Mesenchymal stem cell (in vitro differentiated cells and primary cell): ENCODE data around the gene TTLL9.

Source experiments
- DNase-seq: peaks from one replicate; pipeline ENCODE4 v3.0.0-alpha.2; 2013
- H2AFZ ChIP-seq: one replicate; pipeline ENCODE4 v1.6.1; 2013; ENCODE audit warnings: low read depth, mild to moderate bottlenecking, control low read depth, inconsistent platforms, low read length, moderate library complexity
- H2AK5ac ChIP-seq: 2 replicates; pipeline ENCODE4 v1.6.1; 2013; ENCODE audit warnings: low read length, moderate library complexity, mild to moderate bottlenecking, inconsistent platforms; ENCODE audit not compliant: severe bottlenecking
- H2BK120ac ChIP-seq: one replicate; pipeline ENCODE4 v1.6.1; 2013; ENCODE audit warnings: low read depth, mild to moderate bottlenecking, inconsistent platforms, low read length, moderate library complexity
- H2BK12ac ChIP-seq, 2 experiments: one replicate each; pipeline ENCODE4 v1.6.1; 2013; ENCODE audit warnings: inconsistent platforms in 2 of 2, low read length in 2 of 2, mild to moderate bottlenecking in 2 of 2, moderate library complexity in 2 of 2, control low read depth in 1 of 2
- H2BK15ac ChIP-seq: one replicate; pipeline ENCODE4 v1.6.1; 2013; ENCODE audit warnings: mild to moderate bottlenecking, low read depth, inconsistent platforms; ENCODE audit not compliant: poor library complexity, severe bottlenecking
- H2BK5ac ChIP-seq: 2 replicates; pipeline ENCODE4 v1.6.1; 2013; ENCODE audit warnings: low read depth, mild to moderate bottlenecking, low read length, control low read depth, inconsistent platforms; ENCODE audit not compliant: poor library complexity, severe bottlenecking
- H3K14ac ChIP-seq, 2 experiments: one replicate each; pipeline ENCODE4 v1.6.1; 2013; ENCODE audit warnings: inconsistent platforms in 2 of 2, low read length in 2 of 2, control low read depth in 1 of 2, mild to moderate bottlenecking in 1 of 2, moderate library complexity in 1 of 2
- H3K18ac ChIP-seq, 2 experiments: one replicate each; pipeline ENCODE4 v1.6.1; 2013; ENCODE audit warnings: inconsistent platforms in 2 of 2, low read length in 2 of 2, control low read depth in 1 of 2, low read depth in 1 of 2, mild to moderate bottlenecking in 1 of 2
- H3K23ac ChIP-seq, 2 experiments: one replicate each; pipeline ENCODE4 v1.6.1; 2013; ENCODE audit warnings: inconsistent platforms in 2 of 2, low read length in 2 of 2, mild to moderate bottlenecking in 2 of 2, moderate library complexity in 2 of 2, control low read depth in 1 of 2
- H3K27ac ChIP-seq: 2 replicates; pipeline ENCODE4 v1.5.1; 2013; ENCODE audit warnings: mild to moderate bottlenecking, moderate library complexity, low read length, control low read depth, inconsistent platforms; ENCODE audit not compliant: poor library complexity, severe bottlenecking
- H3K27me3 ChIP-seq, 2 experiments: 2 replicates each; pipeline versions ENCODE4 v1.6.1 to v1.7.0; 2013; ENCODE audit warnings: low read length in 2 of 2, mild to moderate bottlenecking in 2 of 2, moderate library complexity in 2 of 2, control low read depth in 1 of 2, inconsistent platforms in 1 of 2; ENCODE audit not compliant: control insufficient read depth in 1 of 2, insufficient read depth in 1 of 2
- H3K36me3 ChIP-seq, 2 experiments: 2 replicates each; pipeline versions ENCODE4 v1.6.1 to v1.7.0; 2013; ENCODE audit warnings: low read length in 2 of 2, control low read depth in 1 of 2, inconsistent platforms in 1 of 2, low read depth in 1 of 2, mild to moderate bottlenecking in 1 of 2; ENCODE audit not compliant: insufficient read depth in 2 of 2, control insufficient read depth in 1 of 2
- H3K4ac ChIP-seq, 2 experiments: one replicate each; pipeline ENCODE4 v1.6.1; 2013; ENCODE audit warnings: inconsistent platforms in 2 of 2, low read length in 2 of 2, mild to moderate bottlenecking in 2 of 2, moderate library complexity in 2 of 2, control low read depth in 1 of 2, low read depth in 1 of 2
- H3K4me1 ChIP-seq: 2 replicates; pipeline ENCODE4 v1.6.1; 2013; ENCODE audit warnings: low read depth, low read length, control low read depth; ENCODE audit not compliant: control insufficient read depth, insufficient read depth
- H3K4me2 ChIP-seq: 2 replicates; pipeline ENCODE4 v1.6.1; 2013; ENCODE audit warnings: low read length, mild to moderate bottlenecking, inconsistent platforms; ENCODE audit not compliant: poor library complexity, severe bottlenecking
- H3K4me3 ChIP-seq, 2 experiments: 2 replicates each; pipeline versions ENCODE4 v1.5.1 to v1.7.0; 2013; ENCODE audit warnings: low read length in 2 of 2, mild to moderate bottlenecking in 2 of 2, control low read depth in 1 of 2, low read depth in 1 of 2; ENCODE audit not compliant: insufficient read depth in 1 of 2
- H3K79me1 ChIP-seq: replicated peaks from 2 replicates; pipeline ENCODE4 v1.6.1; 2013; ENCODE audit warnings: mild to moderate bottlenecking, control low read depth, low read length, inconsistent platforms; ENCODE audit not compliant: poor library complexity, severe bottlenecking
- H3K9ac ChIP-seq: 2 replicates; pipeline ENCODE4 v1.7.0; 2013; ENCODE audit warnings: mild to moderate bottlenecking, low read length, moderate library complexity
- H3K9me3 ChIP-seq: 2 replicates; pipeline ENCODE4 v1.7.0; 2013; ENCODE audit warnings: mild to moderate bottlenecking, low read length; ENCODE audit not compliant: control insufficient read depth
- H4K8ac ChIP-seq: one replicate; pipeline ENCODE4 v1.6.1; 2013; ENCODE audit warnings: inconsistent platforms, mild to moderate bottlenecking, low read length, moderate library complexity
- H4K91ac ChIP-seq: one replicate; pipeline ENCODE4 v1.6.1; 2013; ENCODE audit warnings: mild to moderate bottlenecking, low read length, inconsistent platforms
- WGBS: methylation state at CpG from one replicate; pipeline ENCODE4 v1.1.7; 2013; ENCODE audit warnings: mixed read lengths; 5-methylcytosine and 5-hydroxymethylcytosine counted together

Gene TTLL9

GRCh38 chr20:31872406-31872805, 2.0 kb downstream of the TTLL9 start:
- Histone ChIP-seq H2BK5ac (no peak overlapping the region), H4K91ac (no peak overlapping the region), H3K18ac (no peak overlapping the region), H2BK12ac (no peak overlapping the region), H3K36me3 (no peaks in the 10 kb centered on the region), H2BK15ac (no peak overlapping the region), H3K9me3 (no peaks in the 10 kb centered on the region), H3K27me3 (peaks cover 57 to 60% of the 10 kb centered on the region in 2 experiments), H3K4me3 (no peak overlapping the region), H3K14ac (no peak overlapping the region), H3K4me2 (no peak overlapping the region), H3K4ac (no peak overlapping the region), H4K8ac (no peak overlapping the region), H3K4me1 (peaks cover 12% of the 10 kb centered on the region), H3K27ac (no peak overlapping the region), H2BK120ac (no peak overlapping the region), H3K79me1 (no peaks in the 10 kb centered on the region), H3K23ac (no peak overlapping the region), H2AFZ (no peak overlapping the region), H2AK5ac (no peak overlapping the region), H3K9ac (no peak overlapping the region)
- DNase-seq, result no peak
- WGBS, result 77% methylated on average over 4 of the region's 6 CpGs

GRCh38 chr20:31875671-31876070, 5.2 kb downstream of the TTLL9 start:
- H3K4me3 ChIP-seq, result no peak overlapping the region
- H2AFZ ChIP-seq, result no peak overlapping the region
- H3K27ac ChIP-seq, result no peak overlapping the region
- H3K36me3 ChIP-seq, result no peaks in the 10 kb centered on the region
- H3K4me2 ChIP-seq, result no peak overlapping the region
- H3K9me3 ChIP-seq, result no peaks in the 10 kb centered on the region
- H4K91ac ChIP-seq, result no peak overlapping the region
- no peaks in the 10 kb centered on the region for H3K79me1 ChIP-seq
- DNase-seq, result no peak
- no peak overlapping the region for H2BK15ac ChIP-seq
- no peak overlapping the region for H3K9ac ChIP-seq
- H3K23ac ChIP-seq, result no peak overlapping the region
- H3K4me1 ChIP-seq, result peaks cover 9% of the 10 kb centered on the region
- no peak overlapping the region for H2BK120ac ChIP-seq
- no peak overlapping the region for H4K8ac ChIP-seq
- no peak overlapping the region for H2BK12ac ChIP-seq
- H2AK5ac ChIP-seq, result no peak overlapping the region
- H3K27me3 ChIP-seq, result peaks cover 33 to 41% of the 10 kb centered on the region in 2 experiments
- WGBS, result no CpG with 5 or more reads among the region's 2 CpGs
- H3K18ac ChIP-seq, result no peak overlapping the region
- no peak overlapping the region for H3K14ac ChIP-seq
- no peak overlapping the region for H2BK5ac ChIP-seq
- no peak overlapping the region for H3K4ac ChIP-seq

- Histone ChIP-seq H3K23ac (no peak overlapping the region), H3K9ac (no peak overlapping the region), H4K8ac (no peak overlapping the region), H3K14ac (no peak overlapping the region), H2BK5ac (no peak overlapping the region), H3K4me3 (no peak overlapping the region), H3K4ac (no peak overlapping the region), H2BK12ac (no peak overlapping the region), H3K9me3 (no peaks in the 10 kb centered on the region), H4K91ac (no peak overlapping the region), H3K18ac (no peak overlapping the region), H3K4me2 (no peak overlapping the region), H3K36me3 (no peaks in the 10 kb centered on the region), H3K27me3 (peaks cover 19 to 28% of the 10 kb centered on the region in 2 experiments), H3K27ac (no peak overlapping the region), H2BK15ac (no peak overlapping the region), H3K79me1 (no peaks in the 10 kb centered on the region), H2AK5ac (no peak overlapping the region), H3K4me1 (peaks cover 9% of the 10 kb centered on the region), H2BK120ac (no peak overlapping the region), H2AFZ (no peak overlapping the region)
- no peak for DNase-seq
These were observed 7.2 kb downstream of the TTLL9 start for GRCh38 chr20:31877684-31878083.

GRCh38 chr20:31879143-31879987, 8.9 kb downstream of the TTLL9 start:
- peak overlapping the region in 1 of 2 experiments; percentile 38 for H2BK12ac ChIP-seq
- H3K9me3 ChIP-seq, result no peaks in the 10 kb centered on the region
- H3K27ac ChIP-seq, result no peak overlapping the region
- H2BK15ac ChIP-seq, result peak overlapping the region; percentile 73
- no peak overlapping the region for H2BK120ac ChIP-seq
- peak; percentile 99 for DNase-seq
- H3K27me3 ChIP-seq, result peaks cover 6 to 17% of the 10 kb centered on the region in 2 experiments
- H3K18ac ChIP-seq, result peak overlapping the region; percentile 14 to 88
- no peak overlapping the region for H2AK5ac ChIP-seq
- H3K23ac ChIP-seq, result no peak overlapping the region
- no peak overlapping the region for H2BK5ac ChIP-seq
- H4K8ac ChIP-seq, result peak overlapping the region; percentile 86
- H3K36me3 ChIP-seq, result no peaks in the 10 kb centered on the region
- WGBS, result 9% methylated on average over 45 of the region's 45 CpGs
- H3K4me3 ChIP-seq, result peak overlapping the region; percentile 63 to 77
- H4K91ac ChIP-seq, result peak overlapping the region; percentile 52
- peaks cover 9% of the 10 kb centered on the region for H3K4me1 ChIP-seq
- peak overlapping the region in 1 of 2 experiments; percentile 30 for H3K14ac ChIP-seq
- H3K4me2 ChIP-seq, result peak overlapping the region; percentile 94
- no peaks in the 10 kb centered on the region for H3K79me1 ChIP-seq
- H3K9ac ChIP-seq, result peak overlapping the region; percentile 85
- peak overlapping the region in 1 of 2 experiments; percentile 19 for H3K4ac ChIP-seq
- H2AFZ ChIP-seq, result peak overlapping the region; percentile 80
